ENCODE results near the gene BMP2K.

BMP2K gene

GRCh38 chr4:78776079-78776728 lies at the start of gene BMP2K:
Gene BMP2K, plus strand, starts transcription at chr4:78776350. Its CDS starts 194 bp downstream, at chr4:78776544.
- peak; percentile 39 for DNase-seq

GRCh38 chr4:78726546-78726945 lies 49.6 kb upstream of the BMP2K start:
- DNase-seq, result no peak

- DNase-seq, result no peak
Observed at GRCh38 chr4:78732332-78733104, 43.6 kb upstream of the BMP2K start.

GRCh38 chr4:78734441-78735162 lies 41.5 kb upstream of the BMP2K start:
- no peak for DNase-seq

DNA sequence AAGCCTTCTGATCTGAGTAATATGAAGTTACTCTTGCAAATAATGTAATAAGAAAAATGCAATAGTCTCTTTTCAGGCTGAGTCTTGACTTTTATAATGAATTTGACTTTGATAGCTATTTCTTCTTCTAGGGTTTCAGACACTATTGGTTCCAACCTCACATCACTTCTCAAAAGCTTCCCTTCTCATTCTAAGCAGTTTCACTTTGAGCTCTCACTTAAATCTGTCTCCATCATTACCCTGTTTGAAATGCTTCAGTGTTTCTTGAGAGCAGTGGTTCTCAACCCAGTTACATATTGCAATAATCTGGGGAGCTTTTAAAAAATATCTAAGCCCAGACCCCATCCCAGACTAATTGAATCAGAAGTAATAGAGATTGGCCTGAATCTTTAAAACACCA lies 40.5 kb upstream of the BMP2K start:
- DNase-seq, result no peak

DNA sequence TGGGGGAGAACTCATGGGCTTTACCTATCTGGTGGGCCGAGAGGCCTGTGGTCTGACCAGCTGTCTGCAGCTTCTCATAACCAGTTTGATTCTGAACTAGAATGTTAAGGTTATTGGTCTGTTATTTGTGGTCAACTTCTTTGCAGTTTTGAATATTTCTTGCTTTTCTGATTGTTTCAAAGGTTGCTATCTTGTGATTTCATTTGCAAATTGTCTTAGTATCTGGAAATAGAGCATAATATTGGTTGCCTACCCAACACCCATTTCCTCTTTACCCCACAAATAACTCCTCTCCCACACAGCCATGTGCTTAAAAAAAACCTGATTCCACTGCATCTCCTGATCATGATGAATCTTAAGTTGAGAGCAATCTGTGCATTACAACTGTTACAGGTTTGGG lies 39.1 kb upstream of the BMP2K start:
- no peak for DNase-seq

DNA sequence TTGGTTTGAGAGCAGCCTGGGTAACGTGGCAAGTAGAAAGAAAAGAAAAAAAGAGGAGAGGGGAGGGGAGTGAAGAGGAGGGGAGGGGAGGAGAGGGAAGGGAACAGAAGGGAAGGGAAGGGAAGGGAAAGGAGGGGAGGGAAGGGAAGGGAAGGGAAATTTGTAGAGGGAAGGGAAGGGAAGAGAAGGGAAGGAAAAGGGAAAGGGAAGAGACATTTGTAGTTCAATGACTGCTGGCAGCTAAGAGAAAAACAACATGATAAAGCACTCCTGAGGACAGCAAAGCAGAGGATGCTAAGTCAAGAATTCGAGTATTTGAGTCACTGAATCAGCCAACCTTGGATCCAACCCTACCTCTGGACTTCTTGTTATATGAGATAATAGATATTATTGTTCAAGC lies 38.2 kb upstream of the BMP2K start:
- no peak for DNase-seq

- no peak for DNase-seq
Observed at GRCh38 chr4:78742300-78742699, 33.9 kb upstream of the BMP2K start.

GRCh38 chr4:78747475-78747922 lies 28.7 kb upstream of the BMP2K start:
- no peak for DNase-seq

DNA sequence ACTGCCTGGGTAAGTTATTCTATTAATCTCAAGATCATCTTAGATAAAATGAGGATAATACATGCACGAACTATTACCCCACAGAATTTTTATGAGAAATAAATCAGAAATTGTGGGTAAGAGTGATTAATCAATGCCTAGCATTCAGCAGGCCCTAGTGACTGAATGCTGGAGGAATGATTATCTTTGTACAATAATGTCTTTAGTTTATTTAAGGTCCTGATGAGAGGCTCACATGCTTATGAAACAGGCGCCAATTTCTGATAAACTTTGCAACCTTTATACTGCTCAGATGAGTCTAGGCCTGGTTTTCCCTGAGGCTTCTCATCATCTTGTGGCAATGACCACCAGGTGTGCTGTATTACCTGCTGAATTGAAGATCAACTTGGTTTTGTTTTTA lies 27.8 kb upstream of the BMP2K start:
- DNase-seq, result no peak

DNA sequence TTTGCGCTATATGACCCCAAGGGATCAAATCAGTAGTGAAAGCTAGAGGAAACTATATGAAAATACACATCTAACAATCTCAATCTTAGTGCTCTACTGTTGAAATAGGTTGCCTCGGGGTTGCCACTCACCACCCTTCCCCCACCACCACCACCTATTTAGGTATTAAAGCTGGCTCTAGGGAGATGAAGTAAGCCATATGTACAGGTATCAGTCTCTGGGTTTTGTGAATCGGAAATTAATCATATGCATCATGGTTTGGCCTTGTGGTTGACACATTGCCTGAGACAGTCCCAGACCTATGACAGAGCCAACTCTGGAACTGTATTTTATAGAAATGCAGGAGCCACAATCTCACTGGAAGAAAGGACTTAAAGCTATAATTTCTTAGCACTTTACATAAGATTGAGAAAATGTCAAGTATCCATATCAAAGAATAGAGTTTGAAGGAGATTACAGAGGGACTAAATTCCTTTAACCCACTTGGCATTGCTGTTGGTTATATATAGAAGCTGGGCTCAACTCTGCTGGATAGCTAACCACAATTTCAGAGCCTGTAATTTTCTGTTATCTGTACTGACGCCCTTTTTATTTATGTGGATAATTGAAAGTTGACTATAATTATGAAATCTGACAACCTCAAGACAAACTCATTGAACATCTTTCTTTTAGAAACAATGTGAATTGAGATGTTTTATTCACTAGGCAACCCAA lies 26.7 kb upstream of the BMP2K start:
- DNase-seq, result no peak

GRCh38 chr4:78749972-78750727 lies 26.0 kb upstream of the BMP2K start:
- no peak for DNase-seq

GRCh38 chr4:78753091-78753490 lies 23.1 kb upstream of the BMP2K start:
- no peak for DNase-seq

DNA sequence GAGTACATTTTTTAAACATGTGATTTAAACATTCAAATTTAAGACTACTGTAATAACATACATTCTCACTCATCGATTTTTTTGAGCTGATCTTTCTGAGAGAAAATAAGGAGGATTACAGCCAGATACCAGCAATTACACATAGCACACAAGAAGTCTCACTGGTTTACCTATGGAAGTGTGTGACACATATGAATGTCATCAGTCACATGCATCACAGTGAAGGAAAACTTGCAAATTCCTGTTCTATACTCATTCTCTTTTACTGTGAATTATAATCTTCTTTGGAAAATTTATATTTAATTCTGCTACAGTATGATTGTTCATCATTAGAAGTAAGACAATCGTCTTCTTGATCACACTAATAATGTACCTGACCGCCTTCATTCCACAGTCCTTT lies 21.3 kb upstream of the BMP2K start:
- no peak for DNase-seq

DNA sequence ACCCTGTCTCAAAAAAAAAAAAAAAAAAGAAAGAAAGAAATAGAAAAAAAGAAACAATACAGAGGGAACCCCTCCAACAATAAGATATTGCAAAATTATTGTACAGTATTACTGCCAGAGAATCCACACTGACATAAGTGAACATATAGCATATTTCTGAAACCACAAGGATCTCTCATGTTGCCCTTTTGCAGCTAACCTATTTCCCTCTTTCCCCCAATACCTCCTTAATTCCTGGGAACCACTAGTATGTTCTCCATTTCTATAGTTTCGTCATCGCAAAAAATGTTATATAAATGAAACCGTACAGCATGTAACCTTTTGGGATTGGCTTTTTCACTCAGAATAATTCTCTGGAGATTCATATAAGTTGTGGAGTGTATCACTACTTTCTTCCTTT lies 20.0 kb upstream of the BMP2K start:
- no peak for DNase-seq

DNA sequence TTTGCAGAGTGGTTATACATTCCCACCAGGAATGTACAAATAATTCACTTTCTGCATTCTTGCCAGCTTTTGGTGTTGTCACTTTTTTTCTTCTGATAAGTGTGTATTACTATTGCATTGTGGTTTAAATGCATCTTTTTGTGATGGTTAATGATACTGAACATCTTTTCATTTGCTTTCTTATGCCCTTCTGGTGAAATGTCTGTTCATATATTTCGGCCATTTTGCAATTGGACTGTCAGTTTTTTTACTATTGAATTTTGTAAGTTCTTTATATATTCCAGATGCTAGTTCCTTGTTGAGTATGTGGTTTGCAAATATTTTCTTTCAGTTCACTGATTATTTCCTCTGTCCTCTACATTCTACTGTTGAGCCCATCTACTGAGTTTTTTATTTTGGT lies 19.4 kb upstream of the BMP2K start:
- no peak for DNase-seq

- no peak for DNase-seq
Observed at GRCh38 chr4:78757574-78757973, 18.6 kb upstream of the BMP2K start.

- no peak for DNase-seq
Observed at GRCh38 chr4:78758085-78758484, 18.1 kb upstream of the BMP2K start.

DNA sequence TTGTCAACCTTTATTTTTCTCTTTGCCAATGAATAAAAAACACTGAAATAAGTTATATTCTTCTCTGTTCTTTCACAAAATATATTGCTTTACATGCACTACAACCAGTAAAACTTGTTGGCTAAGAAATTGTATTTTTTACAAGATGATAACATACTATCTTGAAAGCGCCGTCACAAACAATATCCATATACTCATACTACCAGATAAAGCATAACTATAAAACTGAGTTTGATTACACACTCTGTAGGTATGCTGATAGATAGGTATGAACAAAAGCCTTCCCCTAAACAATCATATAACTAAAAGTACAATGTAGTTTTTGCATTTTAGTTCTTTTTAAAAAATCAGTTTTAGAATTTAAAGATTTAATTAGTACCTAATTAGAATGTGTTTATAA lies 13.6 kb upstream of the BMP2K start:
- DNase-seq, result no peak

GRCh38 chr4:78763251-78763650 lies 12.9 kb upstream of the BMP2K start:
- DNase-seq, result no peak

GRCh38 chr4:78763763-78764387 lies 12.3 kb upstream of the BMP2K start:
- DNase-seq, result no peak

DNA sequence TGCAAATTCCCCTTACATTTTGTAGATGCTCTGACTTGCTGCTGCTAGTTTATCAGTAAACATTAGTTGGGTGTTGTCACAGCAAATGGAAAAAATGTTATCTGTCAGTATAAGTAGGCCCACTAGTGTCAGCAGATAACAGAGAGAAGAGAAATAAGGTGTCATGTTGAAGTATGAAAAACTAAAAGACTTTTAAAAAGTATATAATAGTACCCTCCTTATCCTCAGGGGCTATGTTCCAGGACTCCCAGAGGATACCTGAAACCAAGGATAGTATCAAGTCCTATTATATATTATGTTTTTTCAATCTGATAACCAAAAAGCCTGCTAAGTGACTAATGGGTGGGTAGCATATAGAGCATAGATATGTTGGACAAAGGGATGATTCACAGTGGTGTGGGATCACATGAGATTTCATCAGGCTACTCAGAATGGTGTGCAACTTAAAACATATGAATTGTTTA lies 11.6 kb upstream of the BMP2K start:
- DNase-seq, result no peak
